Parathyroid adenoma (tissue), 2 donors: ENCODE measurements around the gene PALLD.
"Not testable (repeated sequence)": the region's sequence is repeated elsewhere in the genome, so short reads cannot be mapped to it uniquely, and the experiment has no call there.

ENCODE experiments used
- H2AFZ ChIP-seq: fragments of 300-600 bp; sonication (generic); one replicate; pipeline ENCODE4 v1.7.0; 2017; ENCODE audit warnings: antibody characterized with exemption, mild to moderate bottlenecking
- H3K27ac ChIP-seq: fragments of 300-600 bp; sonication (generic); one replicate; pipeline ENCODE4 v1.7.0; 2017
- H3K27me3 ChIP-seq: fragments of 300-600 bp; sonication (generic); one replicate; pipeline ENCODE4 v1.7.0; 2017; ENCODE audit warnings: low read length; ENCODE audit not compliant: control insufficient read depth, insufficient read depth
- H3K36me3 ChIP-seq: fragments of 300-600 bp; sonication (generic); one replicate; pipeline ENCODE4 v1.7.0; 2017; ENCODE audit warnings: low read length; ENCODE audit not compliant: control insufficient read depth, insufficient read depth
- H3K4me1 ChIP-seq: fragments of 300-600 bp; sonication (generic); one replicate; pipeline ENCODE4 v1.7.0; 2017; ENCODE audit warnings: control low read depth
- H3K4me2 ChIP-seq: fragments of 300-600 bp; sonication (generic); one replicate; pipeline ENCODE4 v1.7.0; 2017; ENCODE audit warnings: low read length
- H3K4me3 ChIP-seq: fragments of 300-600 bp; sonication (generic); one replicate; pipeline ENCODE4 v1.7.0; 2017; ENCODE audit warnings: low read depth, low read length
- H3K79me2 ChIP-seq: fragments of 300-600 bp; sonication (generic); one replicate; pipeline ENCODE4 v1.7.0; 2017; ENCODE audit warnings: control low read depth
- H3K9ac ChIP-seq: fragments of 300-600 bp; sonication (generic); one replicate; pipeline ENCODE4 v1.7.0; 2017; ENCODE audit warnings: mild to moderate bottlenecking
- H3K9me3 ChIP-seq: fragments of 300-600 bp; sonication (generic); one replicate; pipeline ENCODE4 v1.7.0; 2017; ENCODE audit warnings: low read length; ENCODE audit not compliant: control insufficient read depth
- CTCF ChIP-seq: fragments of 300-600 bp; sonication (generic); IDR thresholded peaks from one replicate; pipeline ENCODE4 v1.7.0; 2017; ENCODE audit warnings: antibody characterized with exemption, mild to moderate bottlenecking
- donor health status: primary hyperparathyroidism.

The PALLD gene

DNA sequence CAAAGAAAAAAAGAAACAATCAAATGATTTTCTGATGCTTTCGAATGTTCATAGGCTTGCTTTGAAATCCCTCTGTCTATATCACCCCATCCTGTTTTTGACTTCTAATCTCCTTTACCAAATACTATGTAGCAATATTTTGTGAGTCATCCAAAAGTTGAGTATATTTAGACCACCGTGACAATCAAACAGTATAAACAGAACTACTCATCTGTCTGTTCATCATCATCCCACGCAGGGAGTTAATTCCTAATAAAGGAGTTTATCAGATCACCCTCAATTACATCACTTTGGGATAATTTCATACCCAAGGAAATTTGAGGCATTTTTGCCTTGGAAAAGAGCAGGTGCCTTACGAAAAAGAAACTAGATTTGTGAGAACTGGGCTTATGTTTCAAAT is 300.3 kb downstream of the PALLD start:
- peak overlapping the region; percentile 49 for H3K27ac ChIP-seq
- H3K4me3 ChIP-seq, result no peak overlapping the region
- H3K36me3 ChIP-seq, result no peaks in the 10 kb centered on the region
- TF ChIP-seq CTCF, result no peak
- H3K79me2 ChIP-seq, result peaks cover 11% of the 10 kb centered on the region
- H3K4me1 ChIP-seq, result peaks cover 6% of the 10 kb centered on the region
- H3K9me3 ChIP-seq, result no peaks in the 10 kb centered on the region
- H3K27me3 ChIP-seq, result no peaks in the 10 kb centered on the region
- no peak overlapping the region for H3K9ac ChIP-seq
- H3K4me2 ChIP-seq, result no peak overlapping the region
- no peak overlapping the region for H2AFZ ChIP-seq

GRCh38 chr4:168797738-168798375 is 301.0 kb downstream of the PALLD start:
- H3K9me3 ChIP-seq, result no peaks in the 10 kb centered on the region
- no peak overlapping the region for H2AFZ ChIP-seq
- H3K36me3 ChIP-seq, result no peaks in the 10 kb centered on the region
- H3K4me3 ChIP-seq, result no peak overlapping the region
- H3K27me3 ChIP-seq, result no peaks in the 10 kb centered on the region
- no peak overlapping the region for H3K4me2 ChIP-seq
- H3K79me2 ChIP-seq, result peaks cover 15% of the 10 kb centered on the region
- no peak overlapping the region for H3K9ac ChIP-seq
- no peak for TF ChIP-seq CTCF
- H3K27ac ChIP-seq, result peak overlapping the region; percentile 49
- H3K4me1 ChIP-seq, result peaks cover 6% of the 10 kb centered on the region

DNA sequence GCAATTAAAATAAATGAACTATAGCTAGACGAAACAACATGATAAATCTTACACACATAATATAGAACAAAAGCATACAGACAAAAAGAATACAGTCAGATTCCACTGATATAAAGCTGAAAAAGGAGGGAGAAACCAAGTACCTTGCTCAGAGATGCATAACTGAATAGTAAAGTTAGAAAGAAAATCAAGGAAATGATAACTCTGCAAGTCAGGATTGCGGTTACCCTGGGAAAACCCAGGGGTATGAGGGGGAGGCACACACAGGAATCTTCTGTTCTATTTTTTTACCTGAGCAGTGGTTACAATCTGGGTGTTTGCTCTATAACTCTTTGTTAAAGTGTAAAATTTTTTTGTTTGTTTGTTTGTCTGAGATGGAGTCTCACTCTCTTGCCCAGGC is 304.1 kb downstream of the PALLD start:
- no peak overlapping the region for H3K9ac ChIP-seq
- no peak overlapping the region for H3K27ac ChIP-seq
- peaks cover 17% of the 10 kb centered on the region for H3K79me2 ChIP-seq
- no peaks in the 10 kb centered on the region for H3K9me3 ChIP-seq
- no peaks in the 10 kb centered on the region for H3K36me3 ChIP-seq
- no peak overlapping the region for H3K4me3 ChIP-seq
- TF ChIP-seq CTCF, result no peak
- peaks cover 6% of the 10 kb centered on the region for H3K4me1 ChIP-seq
- H2AFZ ChIP-seq, result no peak overlapping the region
- no peak overlapping the region for H3K4me2 ChIP-seq
- no peaks in the 10 kb centered on the region for H3K27me3 ChIP-seq

DNA sequence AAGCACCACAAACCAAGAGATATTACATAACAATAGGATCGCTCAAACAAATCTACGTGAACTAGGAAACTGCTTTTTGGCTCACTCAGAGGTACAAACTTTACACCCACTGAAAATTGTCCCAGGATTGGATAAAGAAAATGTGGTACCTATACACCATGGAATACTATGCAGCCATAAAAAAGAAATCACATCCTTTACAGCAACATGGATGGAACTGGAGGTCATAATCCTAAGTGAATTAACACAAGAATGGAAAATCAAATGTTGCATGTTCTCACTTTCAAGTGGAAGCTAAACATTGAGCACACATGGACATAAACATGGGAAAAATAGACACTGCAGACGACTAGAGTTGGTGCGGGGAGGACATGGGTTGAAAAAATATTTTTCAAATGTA is 305.4 kb downstream of the PALLD start:
- no peaks in the 10 kb centered on the region for H3K27me3 ChIP-seq
- H3K79me2 ChIP-seq, result peaks cover 17% of the 10 kb centered on the region
- no peak for TF ChIP-seq CTCF
- no peaks in the 10 kb centered on the region for H3K36me3 ChIP-seq
- H3K4me3 ChIP-seq, result no peak overlapping the region
- peaks cover 5% of the 10 kb centered on the region for H3K4me1 ChIP-seq
- H3K4me2 ChIP-seq, result no peak overlapping the region
- H3K9me3 ChIP-seq, result no peaks in the 10 kb centered on the region
- no peak overlapping the region for H2AFZ ChIP-seq
- H3K27ac ChIP-seq, result no peak overlapping the region
- no peak overlapping the region for H3K9ac ChIP-seq

DNA sequence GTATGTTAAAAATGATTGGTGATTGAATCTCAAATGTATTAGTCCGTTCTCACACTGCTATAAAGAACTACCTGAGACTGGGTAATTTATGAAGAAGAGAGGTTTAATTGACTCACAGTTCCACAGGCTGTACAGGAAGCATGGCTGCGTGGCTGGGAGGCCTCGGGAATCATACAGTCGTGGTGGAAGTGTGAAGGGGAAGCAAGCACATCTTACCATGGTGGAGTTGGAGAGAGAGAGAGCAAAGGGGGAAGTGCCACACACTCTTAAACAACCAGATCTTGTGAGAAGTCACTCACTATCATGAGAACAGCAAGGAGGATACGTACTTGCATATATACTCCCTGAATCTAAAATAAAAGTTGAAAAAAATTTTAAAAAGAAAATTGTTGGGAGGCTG is 306.2 kb downstream of the PALLD start:
- H3K9ac ChIP-seq, H3K4me1 ChIP-seq, H3K4me3 ChIP-seq, H2AFZ ChIP-seq, H3K27me3 ChIP-seq, H3K36me3 ChIP-seq, H3K4me2 ChIP-seq, H3K27ac ChIP-seq, H3K9me3 ChIP-seq: not testable (repeated sequence)
- H3K79me2 ChIP-seq, result peaks cover 17% of the 10 kb centered on the region
